ENCODE data around the gene ATXN3. TPM values are rescaled to one million over a fixed set of nuclear protein-coding genes. Genes with fewer than 3 reads are reported as not detected.

Gene ATXN3
- polyA plus RNA-seq, 1 of the 3 experiments (the other 2 are of a cell fraction) = 10.2 TPM

GRCh38 chr14:92022036-92022435 is 84.3 kb downstream of the ATXN3 start:
- no peak for TF ChIP-seq USF2 (IDR thresholded peaks at IDR 0.05; ENCODE audit: borderline replicate concordance, low read depth, low read length)
- no peak for TF ChIP-seq ZBTB33 (IDR thresholded peaks at IDR 0.05; ENCODE audit: borderline replicate concordance, low read depth)
- H4K20me1 ChIP-seq (ENCODE audit: insufficient read depth) = no peaks in the 10 kb centered on the region
- H3K79me2 ChIP-seq (ENCODE audit: insufficient read depth) = peaks cover 45% of the 10 kb centered on the region
- no peak overlapping the region for H3K4me3 ChIP-seq (ENCODE audit: low read depth in 2 of 2, low read length in 1 of 2)
- no peak overlapping the region for H3K27ac ChIP-seq (ENCODE audit: low read depth in 2 of 2, low read length in 1 of 2)
- H3F3A ChIP-seq (replicated peaks; ENCODE audit: insufficient read depth) = no peaks in the 10 kb centered on the region
- H3K9me2 ChIP-seq = no peaks in the 10 kb centered on the region
- no peaks in the 10 kb centered on the region for H3K4me1 ChIP-seq (ENCODE audit: control insufficient read depth in 1 of 2, insufficient read depth in 2 of 2, low read depth in 1 of 2, low read length in 1 of 2)
- no peak overlapping the region for H3K9ac ChIP-seq
- H3K27me3 ChIP-seq (ENCODE audit: insufficient read depth) = no peaks in the 10 kb centered on the region
- no peak for DNase-seq
- no peak overlapping the region for H2AFZ ChIP-seq (ENCODE audit: low read depth)
- no peak overlapping the region for H3K4me2 ChIP-seq
- 90% methylated on average over 1 of the region's 1 CpG for WGBS (ENCODE audit: low lambda C conversion rate)
- H3K9me3 ChIP-seq = no peaks in the 10 kb centered on the region
- peaks cover 31 to 55% of the 10 kb centered on the region in 2 experiments for H3K36me3 ChIP-seq (replicated peaks in 1 of 2; ENCODE audit: control insufficient read depth in 1 of 2, insufficient read depth in 2 of 2, low read length in 1 of 2)
- ChIA-PET CTCF (no interaction called here), POLR2A (no interaction called here)

GRCh38 chr14:92021523-92021922 is 84.9 kb downstream of the ATXN3 start:
- H3K4me3 ChIP-seq (ENCODE audit: low read depth in 2 of 2, low read length in 1 of 2) = no peak overlapping the region
- H3K9me2 ChIP-seq = no peaks in the 10 kb centered on the region
- no peaks in the 10 kb centered on the region for H3K9me3 ChIP-seq
- ChIA-PET POLR2A (no interaction called here), CTCF (interaction anchor here (1.7 kb wide), 1 partner anchor 25 kb away, joined by 4 read pairs; no protein-coding TSS in a partner anchor)
- peaks cover 45% of the 10 kb centered on the region for H3K79me2 ChIP-seq (ENCODE audit: insufficient read depth)
- H3K4me1 ChIP-seq (ENCODE audit: control insufficient read depth in 1 of 2, insufficient read depth in 2 of 2, low read depth in 1 of 2, low read length in 1 of 2) = no peaks in the 10 kb centered on the region
- H3F3A ChIP-seq (replicated peaks; ENCODE audit: insufficient read depth) = no peaks in the 10 kb centered on the region
- H4K20me1 ChIP-seq (ENCODE audit: insufficient read depth) = no peaks in the 10 kb centered on the region
- no peak overlapping the region for H3K4me2 ChIP-seq
- H2AFZ ChIP-seq (ENCODE audit: low read depth) = no peak overlapping the region
- no peak for DNase-seq
- H3K27me3 ChIP-seq (ENCODE audit: insufficient read depth) = no peaks in the 10 kb centered on the region
- 92% methylated on average over 3 of the region's 3 CpGs for WGBS (ENCODE audit: low lambda C conversion rate)
- no peak for TF ChIP-seq MEF2A (IDR thresholded peaks at IDR 0.05; ENCODE audit: borderline replicate concordance, low read depth)
- no peak for TF ChIP-seq EZH2phosphoT487 (IDR thresholded peaks at IDR 0.05; ENCODE audit: borderline replicate concordance, low read depth)
- no peak for TF ChIP-seq MAX (IDR thresholded peaks at IDR 0.05; ENCODE audit: low read depth)
- TF ChIP-seq RCOR1 (IDR thresholded peaks at IDR 0.05; ENCODE audit: low read length) = no peak
- no peak for TF ChIP-seq RAD21 (IDR thresholded peaks at IDR 0.05; ENCODE audit: low read length)
- TF ChIP-seq SIN3A (IDR thresholded peaks at IDR 0.05; ENCODE audit: borderline replicate concordance, low read depth, low read length) = no peak
- TF ChIP-seq FOXJ3 (CRISPR knock-in tag; IDR thresholded peaks at IDR 0.05) = no peak
- no peak for TF ChIP-seq PBX3 (IDR thresholded peaks at IDR 0.05)
- no peak for TF ChIP-seq IRF3 (IDR thresholded peaks at IDR 0.05; ENCODE audit: low read depth, low read length)
- no peak for TF ChIP-seq TEAD4 (IDR thresholded peaks at IDR 0.05; ENCODE audit: borderline replicate concordance, insufficient read depth)
- no peak for TF ChIP-seq TCF12 (IDR thresholded peaks at IDR 0.05)
- TF ChIP-seq YY1 (IDR thresholded peaks at IDR 0.05; ENCODE audit: low read depth) = no peak
- TF ChIP-seq MXI1 (IDR thresholded peaks at IDR 0.05; ENCODE audit: low read depth, low read length) = no peak
- TF ChIP-seq GATA2 (CRISPR knock-in tag; IDR thresholded peaks at IDR 0.05) = no peak
- no peak for TF ChIP-seq EP300 (IDR thresholded peaks at IDR 0.05; ENCODE audit: borderline replicate concordance in 1 of 2, low read depth in 1 of 2, low read length in 1 of 2)
- no peak for TF ChIP-seq FOXM1 (IDR thresholded peaks at IDR 0.05; ENCODE audit: low read depth)
- H3K9ac ChIP-seq = no peak overlapping the region
- H3K36me3 ChIP-seq (replicated peaks in 1 of 2; ENCODE audit: control insufficient read depth in 1 of 2, insufficient read depth in 2 of 2, low read length in 1 of 2) = peaks cover 35 to 59% of the 10 kb centered on the region in 2 experiments
- no peak overlapping the region for H3K27ac ChIP-seq (ENCODE audit: low read depth in 2 of 2, low read length in 1 of 2)
